Measurements from ENCODE around the gene GNMT. TPM values are rescaled to one million over a fixed set of nuclear protein-coding genes. Genes with fewer than 3 reads are reported as not detected.

GNMT gene
- total RNA-seq, 4 donors from 2014 or later = 0.68 TPM; not detected in 3

GRCh38 chr6:43001843-43002242, 41.3 kb downstream of the GNMT start:
- DNase-seq = no peak
- H3K27ac ChIP-seq = no peak overlapping the region
- H3K4me1 ChIP-seq = peaks cover 0 to 2% (median 0%) of the 10 kb centered on the region in 4 donors
- H3K4me3 ChIP-seq = no peak overlapping the region
- H3K36me3 ChIP-seq = no peaks in the 10 kb centered on the region
- 96 to 100% methylated on average over 3 to 8 of the region's 8 CpGs for WGBS, 2 donors (ENCODE audit: low coverage in 1 of 2)
- H3K27me3 ChIP-seq = no peaks in the 10 kb centered on the region
- H3K9me3 ChIP-seq = no peaks in the 10 kb centered on the region
- intact Hi-C loops (cut with DNase I; ENCODE audit: low total_unique reads) (no loop called here), in situ Hi-C loops (cut with MboI; ENCODE audit: low pct_ligation_motif_present in 1 of 4, low pct_unique_long_range_greater_than_20kb in 1 of 4, low sequenced_read_pairs in 3 of 4) (no loop called here)
- TF ChIP-seq EP300 (IDR thresholded peaks at IDR 0.05; ENCODE audit: low read depth) (no peak), CTCF (IDR thresholded peaks at IDR 0.05) (no peak), POLR2AphosphoS5 (IDR thresholded peaks at IDR 0.05) (no peak), POLR2A (IDR thresholded peaks at IDR 0.05) (no peak)

GRCh38 chr6:43005844-43006243, 45.3 kb downstream of the GNMT start:
- TF ChIP-seq EP300 (IDR thresholded peaks at IDR 0.05; ENCODE audit: low read depth) (no peak), POLR2AphosphoS5 (IDR thresholded peaks at IDR 0.05) (no peak), POLR2A (IDR thresholded peaks at IDR 0.05) (no peak)
- 88 to 100% methylated on average over 1 to 5 of the region's 5 CpGs for WGBS, 2 donors (ENCODE audit: low coverage in 1 of 2)
- H3K27me3 ChIP-seq = no peaks in the 10 kb centered on the region
- no peaks in the 10 kb centered on the region for H3K4me1 ChIP-seq
- H3K4me3 ChIP-seq = no peak overlapping the region
- in situ Hi-C loops (cut with MboI; ENCODE audit: low pct_ligation_motif_present in 1 of 4, low pct_unique_long_range_greater_than_20kb in 1 of 4, low sequenced_read_pairs in 3 of 4) = no loop called here
- no peak for DNase-seq
- no peak overlapping the region for H3K27ac ChIP-seq
- no peaks in the 10 kb centered on the region for H3K9me3 ChIP-seq
- H3K36me3 ChIP-seq = peaks cover 0 to 8% (median 3%) of the 10 kb centered on the region in 4 donors
- intact Hi-C loops (cut with DNase I; ENCODE audit: low total_unique reads) = no loop called here

- no peaks in the 10 kb centered on the region for H3K27me3 ChIP-seq
- no peak overlapping the region for H3K4me3 ChIP-seq
- no peaks in the 10 kb centered on the region for H3K9me3 ChIP-seq
- H3K36me3 ChIP-seq = peaks cover 0 to 8% (median 3%) of the 10 kb centered on the region in 4 donors
- intact Hi-C loops (cut with DNase I; ENCODE audit: low total_unique reads) = no loop called here
- no peak overlapping the region for H3K27ac ChIP-seq
- no peaks in the 10 kb centered on the region for H3K4me1 ChIP-seq
- DNase-seq = no peak
- WGBS, 2 donors (ENCODE audit: low coverage in 1 of 2) = 97% methylated on average over 11 of the region's 11 CpGs; no CpG with 5 or more reads in 1 of the 2 donors
- TF ChIP-seq EP300 (IDR thresholded peaks at IDR 0.05; ENCODE audit: low read depth) (no peak), CTCF (IDR thresholded peaks at IDR 0.05) (no peak), POLR2AphosphoS5 (IDR thresholded peaks at IDR 0.05) (no peak), POLR2A (IDR thresholded peaks at IDR 0.05) (no peak)
- in situ Hi-C loops (cut with MboI; ENCODE audit: low pct_ligation_motif_present in 1 of 4, low pct_unique_long_range_greater_than_20kb in 1 of 4, low sequenced_read_pairs in 3 of 4) = no loop called here
These were observed 45.7 kb downstream of the GNMT start for GRCh38 chr6:43006251-43006650.

- 91 to 92% methylated on average over 4 to 8 of the region's 9 CpGs for WGBS, 2 donors (ENCODE audit: low coverage in 1 of 2)
- intact Hi-C loops (cut with DNase I; ENCODE audit: low total_unique reads) = no loop called here
- TF ChIP-seq EP300 (IDR thresholded peaks at IDR 0.05; ENCODE audit: low read depth) = no peak
- TF ChIP-seq POLR2AphosphoS5 (IDR thresholded peaks at IDR 0.05) = no peak
- TF ChIP-seq POLR2A (IDR thresholded peaks at IDR 0.05) = no peak
- TF ChIP-seq CTCF (IDR thresholded peaks at IDR 0.05) = no peak
These were observed 46.6 kb downstream of the GNMT start for GRCh38 chr6:43007126-43007525.

GRCh38 chr6:43009124-43009523, 48.6 kb downstream of the GNMT start:
- intact Hi-C loops (cut with DNase I; ENCODE audit: low total_unique reads) (no loop called here), in situ Hi-C loops (cut with MboI; ENCODE audit: low pct_ligation_motif_present in 1 of 4, low pct_unique_long_range_greater_than_20kb in 1 of 4, low sequenced_read_pairs in 3 of 4) (no loop called here)
- Histone ChIP-seq H3K4me1 (peaks cover 8 to 17% (median 11%) of the 10 kb centered on the region in 4 donors), H3K9me3 (no peaks in the 10 kb centered on the region), H3K27me3 (no peaks in the 10 kb centered on the region), H3K36me3 (peaks cover 0 to 8% (median 3%) of the 10 kb centered on the region in 4 donors), H3K27ac (no peak overlapping the region), H3K4me3 (no peak overlapping the region)
- 61% methylated on average over 6 of the region's 6 CpGs; no CpG with 5 or more reads in 1 of the 2 donors for WGBS, 2 donors (ENCODE audit: low coverage in 1 of 2)
- no peak for DNase-seq
- TF ChIP-seq EP300 (IDR thresholded peaks at IDR 0.05; ENCODE audit: low read depth) (no peak), CTCF (IDR thresholded peaks at IDR 0.05) (peak in 4 of 5 experiments; percentile 20 to 48 (median 31)), POLR2A (IDR thresholded peaks at IDR 0.05) (no peak)

More at GRCh38 chr6:43007126-43007525, 46.6 kb downstream of the GNMT start:
- DNase-seq = no peak
- Histone ChIP-seq H3K27ac (no peak overlapping the region), H3K4me1 (peaks cover 0 to 4% (median under 1%) of the 10 kb centered on the region in 4 donors), H3K4me3 (no peak overlapping the region), H3K9me3 (no peaks in the 10 kb centered on the region), H3K36me3 (peaks cover 0 to 8% (median 3%) of the 10 kb centered on the region in 4 donors), H3K27me3 (no peaks in the 10 kb centered on the region)
- in situ Hi-C loops (cut with MboI; ENCODE audit: low pct_ligation_motif_present in 1 of 4, low pct_unique_long_range_greater_than_20kb in 1 of 4, low sequenced_read_pairs in 3 of 4) = no loop called here
